Liver (tissue), 3 donors: ENCODE results near the gene ZBP1.

ENCODE experiments used
- ATF3 ChIP-seq: IDR thresholded peaks from 2 replicates; pipeline ENCODE4 v1.6.1; 2016; ENCODE audit warnings: antibody characterized with exemption
- CTCF ChIP-seq: fragments of 150-350 bp; IDR thresholded peaks from 2 replicates; pipeline ENCODE4 v1.5.1; 2017; ENCODE audit warnings: improper control_type of control experiment, low read depth, low read length; ENCODE audit not compliant: missing input control
- EGR1 ChIP-seq, 2 donors: IDR thresholded peaks; 2 replicates each; pipeline ENCODE4 v1.6.1; 2016 to 2018; ENCODE audit warnings: antibody characterized with exemption in 2 of 2, low read depth in 2 of 2
- FOXA1 ChIP-seq: IDR thresholded peaks from 2 replicates; pipeline ENCODE4 v1.6.1; 2016; ENCODE audit warnings: antibody characterized with exemption
- GABPA ChIP-seq, 2 donors: IDR thresholded peaks in 1 of 2; conservative IDR thresholded peaks in 1 of 2; 2 replicates each; pipeline ENCODE4 v1.6.1; 2016; ENCODE audit warnings: antibody characterized with exemption in 2 of 2, mild to moderate bottlenecking in 1 of 2, moderate library complexity in 1 of 2
- HNF4A ChIP-seq, 2 donors: conservative IDR thresholded peaks; 2 replicates each; pipeline ENCODE4 v1.6.1; 2016; ENCODE audit warnings: antibody characterized with exemption in 2 of 2, mild to moderate bottlenecking in 2 of 2
- HNF4G ChIP-seq: IDR thresholded peaks from 2 replicates; pipeline ENCODE4 v1.6.1; 2016; ENCODE audit warnings: antibody characterized with exemption
- JUND ChIP-seq, 2 donors: IDR thresholded peaks; 2 replicates each; pipeline ENCODE4 v1.6.1; 2016; ENCODE audit warnings: antibody characterized with exemption in 2 of 2
- MAX ChIP-seq: IDR thresholded peaks from 2 replicates; pipeline ENCODE4 v1.6.1; 2016; ENCODE audit warnings: antibody characterized with exemption
- REST ChIP-seq: IDR thresholded peaks from 2 replicates; pipeline ENCODE4 v1.6.1; 2016; ENCODE audit warnings: antibody characterized with exemption, mild to moderate bottlenecking
- RXRA ChIP-seq, 2 donors: IDR thresholded peaks; 2 replicates each; pipeline ENCODE4 v1.6.1; 2017 to 2018; ENCODE audit warnings: antibody characterized with exemption in 2 of 2, mild to moderate bottlenecking in 1 of 2
- SP1 ChIP-seq: IDR thresholded peaks from 2 replicates; pipeline ENCODE4 v1.6.1; 2018; ENCODE audit warnings: antibody characterized with exemption, mild to moderate bottlenecking
- TAF1 ChIP-seq: conservative IDR thresholded peaks from 2 replicates; pipeline ENCODE4 v1.6.1; 2016; ENCODE audit warnings: antibody characterized with exemption, mild to moderate bottlenecking
- YY1 ChIP-seq: IDR thresholded peaks from 2 replicates; pipeline ENCODE4 v1.6.1; 2016; ENCODE audit warnings: antibody characterized with exemption, mild to moderate bottlenecking
- donor health status: healthy.
- donor health status: healthy.

- TF ChIP-seq CTCF (no peak), JUND (IDR thresholded peaks at IDR 0.05) (no peak), REST (no peak), TAF1 (no peak), MAX (no peak), YY1 (no peak), RXRA (IDR thresholded peaks at IDR 0.05) (no peak), GABPA (IDR thresholded peaks at IDR 0.05 in 1 of 2, conservative IDR thresholded peaks at IDR 0.05 in 1 of 2) (no peak), SP1 (no peak), FOXA1 (no peak), HNF4A (conservative IDR thresholded peaks at IDR 0.05) (no peak), HNF4G (no peak), EGR1 (IDR thresholded peaks at IDR 0.05; ENCODE audit: low read depth in 2 of 2) (no peak), ATF3 (no peak)
Observed at GRCh38 chr20:57603120-57603519, 17.1 kb downstream of the ZBP1 start.
